AG10803 (cell line): Measurements from ENCODE around the gene IL6ST.

Experiments used
- DNase-seq: peaks from one replicate; pipeline ENCODE4 v3.0.0; 2010; ENCODE audit warnings: low read depth
- H3K4me3 ChIP-seq: 2 replicates; pipeline ENCODE4 v1.5.1; 2011; ENCODE audit warnings: mild to moderate bottlenecking, low read length, control low read depth
- TF ChIP-seq, protein P1 (sequence below): conservative IDR thresholded peaks from 2 replicates; pipeline ENCODE4 v1.5.1; 2011; ENCODE audit warnings: mild to moderate bottlenecking, low read length, control low read depth, inconsistent platforms

IL6ST gene

DNA sequence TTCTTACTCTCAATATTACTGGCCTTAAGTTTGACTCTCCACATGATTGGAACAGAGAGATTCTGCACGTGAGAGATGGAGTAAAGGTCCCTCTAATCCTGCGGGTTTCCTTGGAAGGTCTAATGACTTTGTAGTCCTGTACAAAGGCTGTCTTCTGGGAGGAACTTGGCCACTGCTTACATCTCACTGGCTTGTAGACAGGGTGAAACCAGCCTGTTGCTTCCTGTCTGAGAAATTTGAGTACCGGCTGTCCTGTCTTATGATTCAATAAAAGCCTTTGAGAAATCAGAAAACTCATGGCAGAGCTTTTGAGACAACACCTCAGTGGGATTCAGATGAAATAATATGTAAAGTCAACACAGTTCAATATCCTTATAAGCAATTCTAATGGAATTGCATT is 100.6 kb downstream of the IL6ST start:
- no peak for DNase-seq
- TF ChIP-seq, protein P1, sequence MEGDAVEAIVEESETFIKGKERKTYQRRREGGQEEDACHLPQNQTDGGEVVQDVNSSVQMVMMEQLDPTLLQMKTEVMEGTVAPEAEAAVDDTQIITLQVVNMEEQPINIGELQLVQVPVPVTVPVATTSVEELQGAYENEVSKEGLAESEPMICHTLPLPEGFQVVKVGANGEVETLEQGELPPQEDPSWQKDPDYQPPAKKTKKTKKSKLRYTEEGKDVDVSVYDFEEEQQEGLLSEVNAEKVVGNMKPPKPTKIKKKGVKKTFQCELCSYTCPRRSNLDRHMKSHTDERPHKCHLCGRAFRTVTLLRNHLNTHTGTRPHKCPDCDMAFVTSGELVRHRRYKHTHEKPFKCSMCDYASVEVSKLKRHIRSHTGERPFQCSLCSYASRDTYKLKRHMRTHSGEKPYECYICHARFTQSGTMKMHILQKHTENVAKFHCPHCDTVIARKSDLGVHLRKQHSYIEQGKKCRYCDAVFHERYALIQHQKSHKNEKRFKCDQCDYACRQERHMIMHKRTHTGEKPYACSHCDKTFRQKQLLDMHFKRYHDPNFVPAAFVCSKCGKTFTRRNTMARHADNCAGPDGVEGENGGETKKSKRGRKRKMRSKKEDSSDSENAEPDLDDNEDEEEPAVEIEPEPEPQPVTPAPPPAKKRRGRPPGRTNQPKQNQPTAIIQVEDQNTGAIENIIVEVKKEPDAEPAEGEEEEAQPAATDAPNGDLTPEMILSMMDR = no peak

DNA sequence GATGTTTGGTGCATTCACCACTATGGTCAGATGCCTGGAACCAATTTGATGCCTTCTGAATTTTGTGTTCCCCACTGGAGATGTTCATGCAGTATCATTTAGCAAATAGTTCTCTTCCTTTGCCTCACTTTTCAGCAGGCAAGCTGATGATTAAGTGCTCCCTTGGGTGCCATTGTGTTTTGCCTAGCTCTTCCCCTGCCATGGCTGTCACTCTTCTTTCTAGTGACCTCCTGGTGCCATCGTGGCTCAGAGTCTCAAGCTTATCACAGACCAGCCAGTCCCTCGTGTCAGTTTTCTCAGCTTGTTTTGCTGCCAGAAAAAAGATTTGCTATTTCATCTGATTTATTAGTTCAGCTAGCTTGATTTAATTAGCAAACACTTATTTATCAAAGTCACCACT is 102.3 kb downstream of the IL6ST start:
- DNase-seq = no peak
- H3K4me3 ChIP-seq = no peak overlapping the region
- TF ChIP-seq, protein P1 = no peak

More for the DNA sequence above, 100.6 kb downstream of the IL6ST start:
- H3K4me3 ChIP-seq = no peak overlapping the region

DNA sequence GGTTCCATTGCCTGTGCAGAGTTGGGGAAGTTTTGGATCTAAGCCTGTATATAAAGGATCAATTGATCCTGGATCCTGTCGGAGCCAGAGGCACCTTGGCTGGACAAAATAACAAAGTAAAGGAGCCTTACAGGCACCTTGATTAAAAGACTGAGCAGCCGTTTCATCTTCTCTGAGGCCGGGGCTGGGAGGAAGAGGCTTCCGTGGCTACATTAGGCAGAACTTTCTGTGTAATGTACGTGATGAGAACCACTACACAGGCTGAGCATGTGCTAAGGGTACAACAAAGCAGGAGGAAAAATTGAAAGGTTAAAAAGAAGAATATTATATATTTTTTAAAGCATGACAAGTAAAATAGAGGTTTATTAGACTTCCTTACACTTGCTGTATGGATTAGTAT is 106.6 kb downstream of the IL6ST start:
- TF ChIP-seq, protein P1 = no peak
- DNase-seq = no peak

DNA sequence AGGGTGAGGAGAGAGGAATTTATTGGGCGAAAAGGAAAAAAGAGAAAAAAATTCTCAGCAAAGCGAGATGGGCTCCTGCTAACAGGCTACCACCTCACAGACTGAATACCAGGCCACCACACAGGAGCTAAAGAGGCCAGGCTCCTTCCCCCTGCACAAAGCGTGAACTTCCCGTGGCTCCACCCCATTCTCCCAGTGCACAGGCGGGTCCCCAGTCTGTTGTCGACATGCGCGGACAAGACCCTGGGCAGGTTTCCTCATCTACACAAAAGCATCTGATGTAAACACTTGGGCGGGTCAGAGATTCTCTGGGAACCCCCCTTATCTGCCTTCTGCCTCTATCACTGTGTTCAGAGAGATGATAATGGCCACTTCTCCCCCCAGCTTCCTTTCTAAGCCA is 109.4 kb downstream of the IL6ST start:
- no peak overlapping the region for H3K4me3 ChIP-seq
- TF ChIP-seq, protein P1 = no peak
- no peak for DNase-seq

More for the DNA sequence above, 106.6 kb downstream of the IL6ST start:
- H3K4me3 ChIP-seq = no peak overlapping the region
